Measurements from ENCODE around the gene BRIP1. TPM values are rescaled to one million over a fixed set of nuclear protein-coding genes. Genes with fewer than 3 reads are reported as not detected.

BRIP1 gene
- total RNA-seq, 4 donors from 2014 or later, result 1.0 to 13.0 TPM; not detected in 2

DNA sequence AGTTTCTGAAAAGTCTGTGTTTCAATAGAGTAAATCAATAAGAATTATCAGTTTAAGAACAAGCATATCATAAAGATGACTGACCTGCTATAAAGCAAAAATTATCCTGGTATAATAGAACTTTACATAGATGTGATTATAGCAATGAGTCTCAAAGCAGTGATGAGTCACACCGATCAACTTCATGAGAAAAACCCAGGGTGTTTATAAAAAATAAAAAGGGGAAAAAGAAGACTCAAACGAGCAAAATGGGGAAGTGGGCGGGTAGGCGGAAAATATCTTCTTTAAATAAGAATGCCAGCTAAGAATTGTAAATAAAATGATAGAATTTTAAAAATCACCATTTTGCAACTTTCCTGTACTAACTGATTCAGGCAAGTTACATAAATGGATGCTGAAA, 46.8 kb downstream of the BRIP1 start:
- Histone ChIP-seq H3K27ac (no peak overlapping the region), H3K4me3 (no peak overlapping the region), H3K27me3 (no peaks in the 10 kb centered on the region), H3K9me3 (no peaks in the 10 kb centered on the region), H3K4me1 (no peaks in the 10 kb centered on the region), H3K36me3 (no peaks in the 10 kb centered on the region)
- no peak for DNase-seq
- TF ChIP-seq, protein P1, sequence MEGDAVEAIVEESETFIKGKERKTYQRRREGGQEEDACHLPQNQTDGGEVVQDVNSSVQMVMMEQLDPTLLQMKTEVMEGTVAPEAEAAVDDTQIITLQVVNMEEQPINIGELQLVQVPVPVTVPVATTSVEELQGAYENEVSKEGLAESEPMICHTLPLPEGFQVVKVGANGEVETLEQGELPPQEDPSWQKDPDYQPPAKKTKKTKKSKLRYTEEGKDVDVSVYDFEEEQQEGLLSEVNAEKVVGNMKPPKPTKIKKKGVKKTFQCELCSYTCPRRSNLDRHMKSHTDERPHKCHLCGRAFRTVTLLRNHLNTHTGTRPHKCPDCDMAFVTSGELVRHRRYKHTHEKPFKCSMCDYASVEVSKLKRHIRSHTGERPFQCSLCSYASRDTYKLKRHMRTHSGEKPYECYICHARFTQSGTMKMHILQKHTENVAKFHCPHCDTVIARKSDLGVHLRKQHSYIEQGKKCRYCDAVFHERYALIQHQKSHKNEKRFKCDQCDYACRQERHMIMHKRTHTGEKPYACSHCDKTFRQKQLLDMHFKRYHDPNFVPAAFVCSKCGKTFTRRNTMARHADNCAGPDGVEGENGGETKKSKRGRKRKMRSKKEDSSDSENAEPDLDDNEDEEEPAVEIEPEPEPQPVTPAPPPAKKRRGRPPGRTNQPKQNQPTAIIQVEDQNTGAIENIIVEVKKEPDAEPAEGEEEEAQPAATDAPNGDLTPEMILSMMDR (IDR thresholded peaks at IDR 0.05), result no peak
- TF ChIP-seq POLR2A (IDR thresholded peaks at IDR 0.05), result no peak
- intact Hi-C loops (cut with DNase I; ENCODE audit: low total_unique reads), result no loop called here

DNA sequence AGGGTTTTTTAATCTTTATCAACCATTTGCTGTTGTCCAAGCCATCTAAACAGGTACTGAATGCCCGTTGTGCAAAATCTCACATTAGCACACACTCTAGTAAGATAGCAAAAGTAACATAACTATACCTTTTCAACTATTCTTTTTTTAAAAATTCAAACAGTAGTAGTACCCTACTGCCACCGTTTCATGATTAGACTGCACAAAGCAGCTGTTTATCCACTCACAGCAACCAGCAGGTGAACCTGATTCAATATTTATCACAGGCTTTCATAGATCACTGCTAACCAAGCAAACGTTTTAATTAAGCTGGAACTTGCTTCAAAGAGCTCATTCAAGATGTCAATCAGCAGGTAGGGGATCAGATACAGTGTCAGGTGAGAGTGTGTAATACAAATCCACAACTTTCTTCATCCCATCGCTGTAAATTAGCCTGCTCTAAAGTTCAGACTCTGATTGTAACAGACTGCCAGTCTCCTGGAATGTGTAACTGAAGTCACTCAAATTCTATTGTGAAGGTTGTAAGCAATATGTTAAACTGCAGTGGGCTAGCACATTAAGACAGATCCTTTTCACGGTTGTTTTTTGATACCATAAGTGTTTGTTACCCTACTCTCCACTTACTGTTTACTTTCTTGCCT, 47.3 kb downstream of the BRIP1 start:
- no peak overlapping the region for H3K4me3 ChIP-seq
- H3K27me3 ChIP-seq, result no peaks in the 10 kb centered on the region
- intact Hi-C loops (cut with DNase I; ENCODE audit: low total_unique reads), result no loop called here

GRCh38 chr17:61814485-61814884, 48.8 kb downstream of the BRIP1 start:
- intact Hi-C loops (cut with DNase I; ENCODE audit: low total_unique reads), result no loop called here
- no peak for DNase-seq
- H3K9me3 ChIP-seq, result no peaks in the 10 kb centered on the region
- H3K36me3 ChIP-seq, result no peaks in the 10 kb centered on the region
- TF ChIP-seq, protein P1 (IDR thresholded peaks at IDR 0.05), result no peak
- TF ChIP-seq POLR2A (IDR thresholded peaks at IDR 0.05), result no peak
- H3K27me3 ChIP-seq, result no peaks in the 10 kb centered on the region
- no peak overlapping the region for H3K4me3 ChIP-seq
- H3K4me1 ChIP-seq, result no peaks in the 10 kb centered on the region
- no peak overlapping the region for H3K27ac ChIP-seq

More for the DNA sequence above, 47.3 kb downstream of the BRIP1 start:
- Histone ChIP-seq H3K36me3 (no peaks in the 10 kb centered on the region), H3K4me1 (no peaks in the 10 kb centered on the region), H3K9me3 (no peaks in the 10 kb centered on the region), H3K27ac (no peak overlapping the region)
- no peak for DNase-seq
- TF ChIP-seq, protein P1 (IDR thresholded peaks at IDR 0.05), result no peak
- no peak for TF ChIP-seq POLR2A (IDR thresholded peaks at IDR 0.05)

GRCh38 chr17:61813211-61813610, 50.1 kb downstream of the BRIP1 start:
- H3K36me3 ChIP-seq, result no peaks in the 10 kb centered on the region
- H3K4me3 ChIP-seq, result no peak overlapping the region
- H3K27me3 ChIP-seq, result no peaks in the 10 kb centered on the region
- no peak for DNase-seq
- no peaks in the 10 kb centered on the region for H3K9me3 ChIP-seq
- H3K27ac ChIP-seq, result no peak overlapping the region
- H3K4me1 ChIP-seq, result no peaks in the 10 kb centered on the region
- TF ChIP-seq POLR2A (IDR thresholded peaks at IDR 0.05), result no peak
- TF ChIP-seq, protein P1 (IDR thresholded peaks at IDR 0.05), result no peak
- intact Hi-C loops (cut with DNase I; ENCODE audit: low total_unique reads), result no loop called here

DNA sequence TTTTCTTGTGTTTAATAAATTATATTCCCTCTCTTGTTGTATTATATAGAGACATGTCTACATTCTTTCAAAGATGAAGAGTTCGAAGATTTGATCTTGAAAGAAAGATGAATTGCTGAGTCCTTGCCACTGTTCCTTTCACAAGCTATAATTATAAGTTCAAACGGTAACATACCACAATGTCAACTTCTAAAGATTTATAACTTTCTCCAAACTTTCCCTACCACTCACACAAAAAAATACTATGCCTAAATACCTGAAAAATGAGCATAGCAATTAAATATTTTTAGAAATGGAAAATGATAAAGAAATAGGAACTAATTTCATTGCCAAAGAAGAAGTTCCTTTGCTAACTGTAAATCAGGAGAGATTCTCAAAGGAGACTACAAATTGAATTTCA, 50.6 kb downstream of the BRIP1 start:
- Histone ChIP-seq H3K27ac (no peak overlapping the region), H3K36me3 (no peaks in the 10 kb centered on the region), H3K9me3 (no peaks in the 10 kb centered on the region), H3K4me1 (no peaks in the 10 kb centered on the region), H3K27me3 (no peaks in the 10 kb centered on the region), H3K4me3 (no peak overlapping the region)
- intact Hi-C loops (cut with DNase I; ENCODE audit: low total_unique reads), result no loop called here
- no peak for DNase-seq
- no peak for TF ChIP-seq POLR2A (IDR thresholded peaks at IDR 0.05)
- TF ChIP-seq, protein P1 (IDR thresholded peaks at IDR 0.05), result no peak

Data from uterus (tissue), 4 donors.